HCT116 (cell line): ENCODE data around the gene OTUD5.

ENCODE experiments used
- CTCF ChIP-seq, 3 experiments: fragments of 200-600 bp in 1 of 3; sonication (generic) in 1 of 3; IDR thresholded peaks in 2 of 3; conservative IDR thresholded peaks in 1 of 3; 2 replicates each; pipeline ENCODE4 v1.5.1; 2012 to 2017; ENCODE audit warnings: low read depth in 2 of 3, low read length in 2 of 3, antibody characterized with exemption in 1 of 3, borderline replicate concordance in 1 of 3, control low read depth in 1 of 3, mild to moderate bottlenecking in 1 of 3, mixed read lengths in 1 of 3, mixed run types in 1 of 3, moderate library complexity in 1 of 3; ENCODE audit not compliant: insufficient read depth in 1 of 3
- EZH2 ChIP-seq: fragments of 200-600 bp; sonication (generic); IDR thresholded peaks from 2 replicates; pipeline ENCODE4 v1.6.1; 2017; ENCODE audit warnings: antibody characterized with exemption, mixed run types
- EZH2phosphoT487 ChIP-seq: fragments of 200-600 bp; IDR thresholded peaks from 2 replicates; pipeline ENCODE4 v1.6.1; 2018; ENCODE audit warnings: antibody characterized with exemption, borderline replicate concordance
- REST ChIP-seq: IDR thresholded peaks from 2 replicates; pipeline ENCODE4 v1.6.1; 2012; ENCODE audit warnings: low read depth

- no peak for TF ChIP-seq CTCF (IDR thresholded peaks at IDR 0.05 in 2 of 3, conservative IDR thresholded peaks at IDR 0.05 in 1 of 3; ENCODE audit: borderline replicate concordance in 1 of 3, insufficient read depth in 1 of 3, low read depth in 2 of 3, low read length in 2 of 3)
- no peak for TF ChIP-seq EZH2
- no peak for TF ChIP-seq EZH2phosphoT487
- no peak for TF ChIP-seq REST
Measured at GRCh38 chrX:48894891-48895290, 62.5 kb downstream of the OTUD5 start.
